Superior temporal gyrus (tissue), 1 donor: Measurements from ENCODE around the gene ICE1.

Experiments
- DNase-seq: peaks from one replicate; pipeline ENCODE4 v3.0.0-alpha.2; 2016; ENCODE audit errors: extremely low spot score

ICE1 gene

DNA sequence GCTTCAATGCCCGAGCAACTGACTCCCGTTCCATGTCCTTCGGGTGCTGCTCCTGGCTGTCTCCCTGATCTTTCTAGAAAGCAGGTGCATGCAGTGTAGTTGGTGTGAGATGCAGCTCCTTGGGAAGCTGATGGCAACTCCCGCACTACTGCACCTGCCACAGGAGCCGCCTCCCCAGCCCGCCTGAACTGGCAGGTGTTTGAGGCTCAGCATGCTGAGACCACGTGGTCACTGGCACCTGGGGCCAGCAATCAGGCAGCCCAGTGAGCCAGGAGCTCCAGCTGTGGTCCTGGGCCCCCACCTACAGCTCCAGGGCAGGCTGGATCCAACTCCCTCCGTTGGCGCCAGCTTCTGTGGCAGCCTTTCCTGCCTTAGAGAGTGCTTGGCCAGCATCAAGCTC, 111.5 kb downstream of the ICE1 start:
- no peak for DNase-seq

GRCh38 chr5:5534333-5534732, 111.9 kb downstream of the ICE1 start:
- no peak for DNase-seq

GRCh38 chr5:5536871-5537270, 114.4 kb downstream of the ICE1 start:
- DNase-seq, result no peak

GRCh38 chr5:5537426-5537825, 114.9 kb downstream of the ICE1 start:
- DNase-seq, result no peak

DNA sequence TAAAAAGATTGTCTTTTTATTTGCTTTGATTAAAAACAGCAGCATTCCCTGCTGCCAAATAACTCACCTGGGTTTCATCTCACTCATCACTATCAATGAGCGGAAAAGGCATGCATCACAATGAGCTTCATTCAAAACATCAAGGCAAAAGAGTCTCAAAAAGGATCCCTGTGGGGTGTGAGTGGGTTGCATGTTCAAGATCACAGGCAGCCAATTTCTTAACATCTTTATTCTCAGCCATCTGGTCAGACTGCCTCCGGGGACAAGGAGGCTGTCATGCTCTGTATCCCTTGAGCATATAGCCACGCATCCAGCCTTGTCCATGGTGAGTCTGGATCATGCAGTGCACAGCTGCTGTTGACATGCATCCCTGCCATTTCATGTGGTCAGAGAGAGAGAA, 117.1 kb downstream of the ICE1 start:
- no peak for DNase-seq
